Measurements from ENCODE around the gene TTPAL.

TTPAL gene

GRCh38 chr20:44502968-44503367, 27.3 kb downstream of the TTPAL start:
- DNase-seq, result no peak

GRCh38 chr20:44504402-44505307, 29.0 kb downstream of the TTPAL start:
- no peak for DNase-seq

- DNase-seq, result no peak
Measured at GRCh38 chr20:44509762-44510161, 34.1 kb downstream of the TTPAL start.

- DNase-seq, result no peak
Measured at GRCh38 chr20:44513871-44514270, 38.2 kb downstream of the TTPAL start.

DNA sequence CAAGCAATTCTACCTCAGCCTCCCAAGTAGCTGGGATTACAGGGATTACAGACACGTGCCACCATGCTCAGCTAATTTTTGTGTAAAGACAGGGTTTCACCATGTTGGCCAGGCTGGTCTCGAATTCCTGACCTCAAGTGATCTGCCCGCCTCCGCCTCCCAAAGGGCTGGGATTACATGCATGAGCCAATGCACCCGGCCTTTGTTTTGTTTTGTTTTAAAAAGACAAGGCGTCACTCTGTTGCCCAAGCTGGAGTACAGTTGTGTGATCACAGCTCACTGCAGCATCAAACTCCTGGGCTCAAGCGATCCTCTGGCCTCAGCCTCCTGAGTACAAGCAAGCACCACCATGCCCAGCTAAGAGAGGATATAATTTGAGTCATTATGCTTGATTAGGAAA, 40.8 kb downstream of the TTPAL start:
- DNase-seq, result no peak

GRCh38 chr20:44517454-44517853, 41.8 kb downstream of the TTPAL start:
- no peak for DNase-seq

GRCh38 chr20:44518248-44518647, 42.6 kb downstream of the TTPAL start:
- DNase-seq, result no peak

DNA sequence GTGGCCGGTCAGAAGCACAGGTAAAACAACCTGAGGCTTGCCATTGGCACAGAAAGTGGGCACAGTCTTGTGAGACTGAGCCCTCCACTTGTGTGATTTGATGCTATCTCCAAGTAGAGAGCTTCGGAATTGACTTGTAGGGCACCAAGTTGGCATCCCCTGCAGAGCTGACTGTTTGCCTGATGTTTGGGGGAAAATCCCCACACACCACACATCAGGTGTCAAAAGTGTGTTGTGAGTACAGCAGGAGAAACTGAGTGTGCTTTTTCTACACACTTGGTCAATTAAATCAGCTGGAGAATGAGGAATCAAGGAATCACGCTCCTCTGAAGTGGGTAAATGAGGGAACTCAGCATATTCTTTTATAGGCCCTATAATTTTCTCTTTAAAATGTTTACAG, 45.2 kb downstream of the TTPAL start:
- DNase-seq, result no peak

DNA sequence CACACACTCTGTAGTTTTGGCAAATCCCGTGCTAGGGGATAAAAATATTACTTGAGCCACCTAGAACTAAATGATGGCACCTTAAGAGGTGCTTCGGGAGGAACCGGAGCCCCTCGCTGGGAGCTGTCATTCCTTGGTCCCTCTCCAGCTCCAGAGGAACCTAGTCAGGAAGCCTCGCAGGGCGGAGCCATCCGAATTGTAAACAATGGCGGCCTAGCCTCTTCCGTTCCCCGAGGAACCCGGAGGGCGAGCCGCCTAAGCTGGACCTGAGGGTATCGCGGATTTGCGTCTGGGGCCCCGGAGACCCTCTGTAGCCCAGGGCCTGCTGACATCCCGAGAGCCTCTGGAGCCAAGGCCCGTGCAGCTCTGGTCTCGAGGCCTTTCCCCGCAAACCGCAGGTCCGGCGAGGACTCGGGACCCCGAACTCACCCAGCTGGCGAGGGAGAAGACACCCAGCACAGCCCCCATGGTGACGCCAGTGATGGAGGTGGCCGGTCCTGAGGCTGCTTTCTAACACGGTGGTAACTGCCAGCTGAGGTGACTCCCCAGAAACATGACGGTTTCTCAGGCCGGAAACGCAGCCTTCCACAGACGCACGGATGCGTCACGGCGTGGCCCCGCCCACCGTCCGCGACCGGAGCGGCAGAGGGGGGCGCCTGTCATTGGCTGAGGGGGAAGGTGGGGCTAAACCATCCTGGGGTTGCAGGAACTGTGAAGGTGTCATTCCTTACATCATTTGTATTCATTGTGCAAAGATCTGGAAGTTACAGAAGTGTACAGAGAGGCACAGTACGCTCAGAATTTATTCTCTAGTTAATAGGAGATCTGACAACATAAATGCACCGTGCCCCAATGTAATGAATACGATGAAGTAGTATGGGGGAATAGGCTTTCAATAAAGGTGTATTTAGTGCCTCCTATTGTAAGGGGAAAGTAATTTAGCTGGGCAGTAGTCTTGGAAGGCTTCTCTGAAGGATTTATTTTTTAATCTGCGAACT, 46.1 kb downstream of the TTPAL start, which contains the start of gene SERINC3:
Gene SERINC3, minus strand, starts transcription at position 587 of the 998 bp plus-strand sequence. Its CDS starts 119 bp downstream, at position 468.
- peak; percentile 97 for DNase-seq

DNA sequence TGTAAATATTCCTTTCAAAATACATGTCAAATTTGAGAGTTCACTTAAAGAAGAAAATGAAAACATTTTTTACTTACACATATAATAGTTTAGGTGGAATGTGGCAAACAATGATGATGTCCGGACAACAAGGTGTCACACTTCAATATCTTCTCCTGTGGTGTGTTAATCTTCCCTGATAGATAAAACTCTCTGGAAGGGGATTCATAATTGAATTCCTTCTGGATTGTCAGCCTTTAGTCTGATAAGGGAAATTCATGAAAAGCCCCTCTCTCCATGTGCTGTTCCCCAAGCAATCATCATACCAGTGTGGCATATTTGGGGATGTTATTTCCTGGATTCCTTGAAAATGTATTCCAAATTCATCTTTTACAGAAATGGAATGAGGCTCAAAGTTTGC, 47.2 kb downstream of the TTPAL start:
- no peak for DNase-seq

DNA sequence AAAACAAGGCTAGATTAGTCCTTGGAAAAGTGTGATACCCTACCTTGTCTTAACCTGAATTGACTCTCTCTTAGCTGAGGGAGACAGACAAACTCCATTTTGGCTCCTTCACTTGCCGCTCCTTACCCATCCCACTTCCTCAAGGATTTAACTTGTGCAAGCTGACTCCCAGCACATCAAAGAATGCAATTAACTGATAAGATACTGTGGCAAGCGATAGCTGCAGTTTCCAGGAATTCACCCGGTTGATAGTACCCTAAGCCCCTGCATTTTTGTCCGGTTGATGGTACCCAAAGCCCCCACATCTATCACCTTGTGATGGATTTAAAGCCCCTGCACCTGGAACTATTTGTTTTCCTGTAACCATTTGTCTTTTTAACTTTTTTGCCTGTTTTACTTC, 48.1 kb downstream of the TTPAL start:
- DNase-seq, result no peak

- DNase-seq, result no peak
Measured at GRCh38 chr20:44526129-44526528, 50.5 kb downstream of the TTPAL start.

DNA sequence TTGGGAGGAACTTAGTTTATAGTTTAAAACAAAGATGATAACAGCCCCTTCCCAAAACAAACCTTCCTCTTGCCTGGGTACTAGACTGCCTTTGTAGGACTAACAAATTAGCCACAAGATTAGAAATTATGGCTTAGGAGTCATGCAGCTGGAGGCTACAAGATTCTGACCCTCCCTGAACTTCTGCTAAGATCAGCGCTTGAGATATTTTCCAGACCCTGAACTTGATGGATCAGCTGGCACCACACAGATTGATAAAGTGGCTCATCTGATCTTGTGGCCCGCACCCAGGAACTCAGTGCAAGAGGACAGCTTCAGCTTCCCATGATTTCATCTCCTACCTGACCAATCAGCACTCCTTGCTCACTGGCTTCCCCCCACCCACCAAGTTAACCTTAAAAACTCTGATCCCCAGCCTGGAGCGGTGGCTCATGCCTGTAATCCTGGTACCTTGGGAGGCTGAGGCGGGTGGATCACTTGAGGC, 52.1 kb downstream of the TTPAL start:
- DNase-seq, result no peak

- no peak for DNase-seq
Measured at GRCh38 chr20:44528309-44528708, 52.6 kb downstream of the TTPAL start.

- DNase-seq, result no peak
Measured at GRCh38 chr20:44532259-44532980, 56.7 kb downstream of the TTPAL start.

GRCh38 chr20:44532981-44533331, 57.3 kb downstream of the TTPAL start:
- no peak for DNase-seq

GRCh38 chr20:44533928-44534327, 58.3 kb downstream of the TTPAL start:
- no peak for DNase-seq

DNA sequence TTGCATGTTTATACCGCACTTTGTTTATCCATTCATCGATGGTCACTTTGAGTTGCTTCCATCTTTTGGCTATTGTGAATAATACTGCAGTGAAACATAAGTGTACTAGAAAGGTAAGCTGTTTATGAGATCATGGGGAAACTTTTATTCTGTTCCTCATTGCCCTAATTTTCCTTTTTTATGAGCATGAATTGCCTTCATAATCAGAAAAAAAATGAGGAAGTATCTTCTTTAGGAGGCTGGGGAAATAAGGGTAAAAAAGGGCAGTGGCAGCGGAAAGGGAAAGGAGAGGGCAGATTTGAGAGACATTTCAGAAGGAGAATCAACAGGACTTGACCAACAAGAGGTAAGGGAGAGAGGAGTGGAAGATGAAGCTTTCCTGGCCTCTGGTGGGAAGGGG, 60.5 kb downstream of the TTPAL start:
- DNase-seq, result no peak

- DNase-seq, result no peak
Measured at GRCh38 chr20:44537993-44538392, 62.3 kb downstream of the TTPAL start.

GRCh38 chr20:44540834-44541233, 65.2 kb downstream of the TTPAL start:
- no peak for DNase-seq

DNA sequence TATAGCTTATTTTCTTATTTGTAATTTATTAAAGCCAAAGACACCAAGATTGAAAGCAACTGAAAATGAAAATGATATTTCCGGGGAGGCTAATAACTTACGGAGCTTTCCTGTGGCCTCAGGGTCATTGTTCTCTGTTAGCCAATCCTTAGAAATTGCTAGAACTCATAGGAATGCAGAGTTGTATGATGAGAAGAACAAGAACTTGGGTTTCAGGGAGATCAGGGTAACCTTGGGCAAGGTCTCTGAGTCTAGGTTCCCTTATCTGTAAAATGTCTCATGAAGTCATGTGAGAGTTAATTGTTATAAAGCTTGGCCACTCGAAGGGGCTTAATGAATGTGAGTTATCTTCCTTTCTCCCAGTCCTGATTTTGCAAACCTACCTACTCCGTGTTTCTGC, 66.3 kb downstream of the TTPAL start:
- no peak for DNase-seq

DNA sequence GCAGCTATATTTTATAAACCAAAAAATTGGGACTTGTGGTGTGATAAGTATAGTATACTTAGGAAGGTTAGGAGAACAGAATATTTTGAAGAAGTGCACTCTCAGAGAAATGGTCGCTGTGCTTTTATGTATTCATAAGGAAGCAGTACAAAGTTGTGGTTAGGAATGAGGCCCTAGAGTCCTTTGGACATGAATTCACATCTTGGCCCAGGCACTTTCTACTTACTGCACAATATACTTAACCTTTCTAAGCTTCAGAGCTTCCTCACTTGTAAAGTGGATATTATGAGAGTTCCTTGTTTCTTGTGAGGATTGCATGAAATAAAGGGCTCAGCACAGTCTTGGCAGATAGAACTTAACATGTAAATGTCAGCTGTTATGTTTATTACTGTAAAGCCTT, 67.2 kb downstream of the TTPAL start:
- no peak for DNase-seq

DNA sequence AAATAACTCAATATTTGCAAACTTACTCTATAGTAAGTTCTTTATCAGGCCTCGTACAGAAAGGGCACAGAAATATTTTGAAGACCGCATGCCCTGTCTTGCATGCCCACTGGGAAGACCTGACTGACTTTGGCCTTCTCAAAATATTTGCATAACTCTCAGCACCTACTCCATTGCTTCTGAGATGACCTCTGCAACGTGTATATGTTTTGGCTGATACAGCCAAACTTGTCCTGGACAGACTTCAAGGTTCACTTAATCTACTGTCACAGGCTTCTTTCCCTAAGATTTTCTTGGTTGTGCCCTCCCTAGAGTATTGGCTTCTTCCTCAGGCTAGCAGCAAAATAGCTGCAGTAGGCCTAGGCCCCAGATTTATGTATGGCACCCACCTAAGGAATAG, 67.7 kb downstream of the TTPAL start:
- DNase-seq, result no peak

Measured in activated CD4-positive, alpha-beta T cell treated with anti-CD3 and anti-CD28 coated beads, Interleukin-2, Interleukin-6, amounts not matched to agents 100 ng/mL and 50 ng/mL, durations not matched to agents 16 hours and 8 hours (primary cell).